Measurements from ENCODE around the gene HCN2.

The HCN2 gene

DNA sequence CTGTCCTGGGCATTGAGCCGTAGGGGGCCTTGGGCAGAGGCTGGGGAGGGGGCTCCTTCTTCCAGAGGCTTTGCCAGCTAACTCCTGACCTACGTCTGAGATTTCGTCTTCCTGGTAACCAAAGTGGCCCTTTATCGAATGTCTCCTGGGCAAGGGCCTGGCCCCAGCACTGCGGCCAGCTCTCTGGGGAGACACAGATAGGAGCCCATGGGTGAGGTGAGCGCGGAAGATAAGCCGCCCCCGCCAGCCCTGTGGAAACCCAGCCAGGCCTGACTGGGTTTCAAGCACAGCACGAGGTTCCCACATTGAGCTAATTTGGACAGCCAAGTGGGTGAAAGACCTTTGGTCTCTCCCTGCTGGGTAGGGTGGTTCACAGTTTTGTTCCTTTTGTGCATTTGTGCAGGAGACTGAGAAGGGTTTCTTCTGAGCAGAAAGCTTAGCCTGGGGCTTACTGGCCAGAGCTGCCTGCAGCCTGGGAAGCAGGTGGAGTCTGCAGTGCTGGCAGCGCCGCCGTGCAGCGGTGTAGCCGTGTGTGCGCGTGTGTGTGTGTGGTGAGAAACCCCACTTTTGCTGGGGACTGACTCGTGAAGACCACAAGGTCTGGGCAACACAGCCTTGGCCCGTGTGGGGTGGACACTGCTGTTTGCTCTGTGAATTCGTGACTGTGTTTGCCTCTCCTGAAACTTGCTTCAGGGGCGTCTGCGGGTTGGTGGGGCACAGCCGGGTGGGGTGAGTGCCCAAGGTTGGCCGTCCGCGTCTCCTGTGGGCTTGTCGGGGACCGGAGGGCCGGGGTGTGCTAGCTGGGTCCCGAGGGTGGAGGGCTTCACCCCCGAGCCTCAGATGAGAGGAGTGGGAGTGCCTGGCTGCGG is 14.8 kb upstream of the HCN2 start:
- ChIA-PET CTCF (interaction anchor here (0.8 to 2.5 kb wide), 4 partner anchors 9 to 159 kb away, joined by 3 to 12 read pairs (median 8); no protein-coding TSS in a partner anchor), POLR2A (interaction anchor here (0.6 to 1.0 kb wide), 3 partner anchors 42 to 124 kb away, joined by 3 to 5 read pairs (median 3); no protein-coding TSS in a partner anchor)

GRCh38 chr19:575527-576506 is 13.9 kb upstream of the HCN2 start:
- POLR2A ChIA-PET, result interaction anchor here (0.5 to 0.7 kb wide), 4 partner anchors 43 to 1370 kb away, joined by 3 to 5 read pairs (median 4); no protein-coding TSS in a partner anchor
- CTCF ChIA-PET, result interaction anchor here (1.2 to 2.5 kb wide), 3 partner anchors 8 to 158 kb away, joined by 3 to 12 read pairs (median 8); no protein-coding TSS in a partner anchor
- no peak for DNase-seq (ENCODE audit: extremely low spot score)
- no peak for TF ChIP-seq CTCF (IDR thresholded peaks at IDR 0.05; ENCODE audit: control extremely low read depth, extremely low read depth, low read depth, missing control alignments)

More for the DNA sequence above, 14.8 kb upstream of the HCN2 start:
- DNase-seq (ENCODE audit: extremely low spot score), result peak; percentile 65
- no peak for TF ChIP-seq CTCF (IDR thresholded peaks at IDR 0.05; ENCODE audit: control extremely low read depth, extremely low read depth, low read depth, missing control alignments)

DNA sequence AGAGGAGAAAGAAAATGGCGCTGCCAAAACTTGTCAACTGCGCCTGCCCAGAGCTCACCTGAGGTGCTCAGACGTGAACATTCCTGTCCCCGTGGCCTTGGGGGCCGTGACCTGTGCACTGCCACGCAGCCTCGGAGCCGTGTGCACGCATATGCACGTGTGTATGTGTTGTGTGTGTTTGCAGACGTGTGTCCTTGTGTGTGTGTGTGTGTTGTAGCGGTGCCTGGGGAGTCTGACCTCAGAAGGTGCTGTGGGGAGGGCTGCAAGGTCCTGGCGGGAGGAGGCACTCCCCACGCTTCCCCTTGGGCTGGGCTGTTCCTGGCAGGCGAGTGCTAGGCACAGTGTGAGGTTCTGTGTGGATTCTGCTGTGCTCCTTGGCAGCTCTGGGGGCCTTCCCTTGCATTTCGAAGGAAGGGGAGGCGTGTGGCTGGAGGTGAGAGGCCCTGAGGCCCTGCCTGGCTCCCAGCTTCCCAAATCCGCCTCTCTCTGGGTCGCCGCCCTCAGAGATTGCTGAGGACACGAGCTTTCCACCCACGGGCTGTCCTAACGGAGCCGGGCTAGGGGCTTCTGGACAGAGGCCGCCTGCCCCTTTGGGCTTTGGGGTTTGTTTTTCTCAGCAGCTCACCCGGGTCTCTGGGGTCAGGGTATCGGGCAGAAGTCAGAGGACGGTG is 12.8 kb upstream of the HCN2 start:
- ChIA-PET POLR2A (interaction anchor here (0.7 kb wide), 1 partner anchor 126 kb away, joined by 4 read pairs; no protein-coding TSS in a partner anchor), CTCF (interaction anchor here (1.2 kb wide), 1 partner anchor 157 kb away, joined by 3 read pairs; no protein-coding TSS in a partner anchor)
- DNase-seq (ENCODE audit: extremely low spot score), result no peak
- TF ChIP-seq CTCF (IDR thresholded peaks at IDR 0.05; ENCODE audit: control extremely low read depth, extremely low read depth, low read depth, missing control alignments), result no peak

DNA sequence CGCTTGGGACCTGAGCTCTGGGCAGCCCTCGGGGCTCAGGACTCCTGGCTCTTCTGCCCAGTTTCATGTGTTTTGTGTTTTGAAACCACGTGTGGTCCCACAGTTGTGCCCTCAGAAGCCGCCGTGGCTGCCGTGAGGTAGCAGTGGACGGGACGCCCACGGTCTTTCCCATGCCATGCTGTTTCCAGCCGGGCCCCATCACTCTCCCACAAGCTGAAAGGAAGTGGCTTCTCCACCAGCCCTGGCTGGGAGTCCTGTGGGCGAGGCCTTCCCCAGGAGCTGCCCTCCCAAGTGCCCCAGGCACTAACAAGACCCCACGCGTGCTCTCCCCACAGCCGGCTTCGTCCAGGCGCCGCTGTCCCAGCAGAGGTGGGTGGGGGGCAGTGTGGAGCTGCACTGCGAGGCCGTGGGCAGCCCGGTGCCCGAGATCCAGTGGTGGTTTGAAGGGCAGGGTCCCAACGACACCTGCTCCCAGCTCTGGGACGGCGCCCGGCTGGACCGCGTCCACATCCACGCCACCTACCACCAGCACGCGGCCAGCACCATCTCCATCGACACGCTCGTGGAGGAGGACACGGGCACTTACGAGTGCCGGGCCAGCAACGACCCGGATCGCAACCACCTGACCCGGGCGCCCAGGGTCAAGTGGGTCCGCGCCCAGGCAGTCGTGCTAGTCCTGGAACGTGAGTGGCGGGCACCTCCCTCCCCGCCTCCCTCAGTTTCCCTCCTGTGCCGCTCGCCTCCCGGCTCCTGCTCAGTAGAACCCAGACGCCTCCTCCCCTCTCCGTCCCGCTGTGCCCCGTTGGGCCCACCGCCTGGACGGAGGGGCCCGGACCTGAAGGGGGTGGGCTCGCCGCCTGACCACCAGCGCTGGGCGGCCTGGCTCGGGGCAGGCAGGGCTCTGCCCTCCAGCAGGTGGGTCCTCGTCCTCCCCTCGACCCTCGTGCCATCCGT is 12.0 kb upstream of the HCN2 start:
- ChIA-PET CTCF (no interaction called here), POLR2A (no interaction called here)
- no peak for TF ChIP-seq CTCF (IDR thresholded peaks at IDR 0.05; ENCODE audit: control extremely low read depth, extremely low read depth, low read depth, missing control alignments)

DNA sequence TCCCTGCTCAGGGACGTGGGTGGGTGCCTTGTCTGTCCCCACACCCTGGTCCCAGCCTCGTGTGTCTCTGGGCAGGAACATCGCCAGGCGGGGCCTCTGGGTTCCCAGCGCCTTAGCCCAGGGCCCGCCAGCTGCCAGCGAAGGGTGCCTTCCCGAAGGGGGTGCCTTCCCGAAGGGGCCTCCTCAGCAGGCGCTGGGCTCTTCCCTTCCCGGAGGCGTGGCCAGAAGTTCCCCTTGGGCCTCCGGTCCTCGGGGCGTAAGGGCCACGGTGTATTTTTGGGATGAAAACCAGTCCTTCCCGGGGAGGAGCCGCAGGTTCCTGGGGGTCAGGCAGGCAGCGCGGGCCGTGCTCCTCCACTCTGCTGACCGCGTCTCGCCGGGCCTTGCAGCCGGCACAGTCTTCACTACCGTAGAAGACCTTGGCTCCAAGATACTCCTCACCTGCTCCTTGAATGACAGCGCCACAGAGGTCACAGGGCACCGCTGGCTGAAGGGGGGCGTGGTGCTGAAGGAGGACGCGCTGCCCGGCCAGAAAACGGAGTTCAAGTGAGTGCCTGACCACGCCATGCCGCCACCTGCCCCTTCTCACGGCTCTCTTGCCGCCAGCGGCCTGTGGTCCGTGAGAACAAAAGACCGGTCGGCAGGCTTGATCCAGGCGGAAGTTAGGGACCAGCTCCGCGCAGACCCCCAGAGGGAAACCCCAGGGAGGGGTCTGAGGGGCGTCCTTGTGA is 10.4 kb upstream of the HCN2 start:
- no peak for TF ChIP-seq CTCF (IDR thresholded peaks at IDR 0.05; ENCODE audit: control extremely low read depth, extremely low read depth, low read depth, missing control alignments)
- no peak for DNase-seq (ENCODE audit: extremely low spot score)
- ChIA-PET POLR2A (no interaction called here), CTCF (no interaction called here)

More for the DNA sequence above, 12.0 kb upstream of the HCN2 start:
- DNase-seq (ENCODE audit: extremely low spot score), result no peak
